RWPE1 (cell line): ENCODE results near the gene MRRF.

ENCODE experiments used
- CTCF ChIA-PET: fragments of 350-600 bp; sonication (Branson Sonifier 250); formaldehyde crosslinking; extraction: SDS; loops from one replicate; lab custom pipeline; 2021; lab: Yijun Ruan, JAX
- POLR2A ChIA-PET: fragments of 400-600 bp; formaldehyde crosslinking; extraction: SDS; loops from one replicate; lab custom pipeline; 2020; ENCODE audit warnings: antibody characterized with exemption; ENCODE audit not compliant: low non-redundant PET; lab: Yijun Ruan, JAX
- DNase-seq: peaks from one replicate; pipeline ENCODE4 v3.0.0; 2012; ENCODE audit warnings: low spot score
- H3K27ac ChIP-seq: fragments of 450-650 bp; 2 replicates; pipeline ENCODE4 v1.5.1; 2017
- TF ChIP-seq, protein P1 (sequence below): fragments of 450-650 bp; conservative IDR thresholded peaks from 2 replicates; pipeline ENCODE4 v1.5.1; 2017; ENCODE audit warnings: low read depth, mild to moderate bottlenecking

MRRF gene

GRCh38 chr9:122268041-122268814 lies 3.5 kb downstream of the MRRF start:
- POLR2A ChIA-PET: no interaction called here
- CTCF ChIA-PET: interaction anchor here (0.6 kb wide), 1 partner anchor 122 kb away, joined by 3 read pairs; no protein-coding TSS in a partner anchor

DNA sequence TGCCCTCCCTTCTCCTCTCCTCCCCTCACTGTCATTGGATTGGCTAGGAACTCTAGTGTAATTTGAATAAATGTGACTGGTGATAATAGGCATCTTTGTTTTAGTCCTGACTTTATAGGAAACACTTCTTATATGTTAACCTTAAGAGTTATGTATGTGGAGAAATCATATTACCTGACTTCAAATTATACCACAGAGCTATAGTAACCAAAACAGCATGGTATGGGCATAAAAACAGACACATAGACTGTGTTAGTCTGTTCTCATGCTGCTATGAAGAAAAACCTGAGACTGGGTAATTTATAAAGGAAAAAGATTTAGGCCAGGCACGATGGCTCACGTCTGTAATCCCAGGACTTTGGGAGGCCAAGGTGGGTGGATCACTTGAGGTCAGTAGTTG lies 9.4 kb downstream of the MRRF start:
- TF ChIP-seq, protein P1, sequence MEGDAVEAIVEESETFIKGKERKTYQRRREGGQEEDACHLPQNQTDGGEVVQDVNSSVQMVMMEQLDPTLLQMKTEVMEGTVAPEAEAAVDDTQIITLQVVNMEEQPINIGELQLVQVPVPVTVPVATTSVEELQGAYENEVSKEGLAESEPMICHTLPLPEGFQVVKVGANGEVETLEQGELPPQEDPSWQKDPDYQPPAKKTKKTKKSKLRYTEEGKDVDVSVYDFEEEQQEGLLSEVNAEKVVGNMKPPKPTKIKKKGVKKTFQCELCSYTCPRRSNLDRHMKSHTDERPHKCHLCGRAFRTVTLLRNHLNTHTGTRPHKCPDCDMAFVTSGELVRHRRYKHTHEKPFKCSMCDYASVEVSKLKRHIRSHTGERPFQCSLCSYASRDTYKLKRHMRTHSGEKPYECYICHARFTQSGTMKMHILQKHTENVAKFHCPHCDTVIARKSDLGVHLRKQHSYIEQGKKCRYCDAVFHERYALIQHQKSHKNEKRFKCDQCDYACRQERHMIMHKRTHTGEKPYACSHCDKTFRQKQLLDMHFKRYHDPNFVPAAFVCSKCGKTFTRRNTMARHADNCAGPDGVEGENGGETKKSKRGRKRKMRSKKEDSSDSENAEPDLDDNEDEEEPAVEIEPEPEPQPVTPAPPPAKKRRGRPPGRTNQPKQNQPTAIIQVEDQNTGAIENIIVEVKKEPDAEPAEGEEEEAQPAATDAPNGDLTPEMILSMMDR: no peak
- ChIA-PET POLR2A (no interaction called here), CTCF (no interaction called here)
- no peak overlapping the region for H3K27ac ChIP-seq
- no peak for DNase-seq

More at GRCh38 chr9:122268041-122268814, 3.5 kb downstream of the MRRF start:
- no peak overlapping the region for H3K27ac ChIP-seq
- TF ChIP-seq, protein P1: no peak
- DNase-seq: no peak

DNA sequence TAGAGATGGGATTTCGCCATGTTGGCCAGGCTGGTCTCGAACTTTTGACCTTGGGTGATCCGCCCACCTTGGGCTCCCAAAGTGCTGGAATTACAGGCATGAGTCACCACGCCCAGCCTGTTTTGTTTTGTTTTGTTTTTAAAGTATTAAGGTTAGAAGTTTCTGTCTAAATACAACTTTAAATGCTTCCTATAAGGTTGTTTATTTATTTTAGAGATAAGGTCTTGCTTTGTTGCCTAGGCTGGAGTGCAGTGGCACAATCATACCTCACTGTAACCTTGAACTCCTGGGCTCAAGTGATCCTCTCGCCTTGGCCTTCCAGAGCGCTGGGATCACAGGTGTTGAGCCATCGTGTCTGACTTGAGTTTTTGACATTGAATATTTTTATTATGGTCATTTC lies 11.4 kb downstream of the MRRF start:
- ChIA-PET CTCF (interaction anchor here (1.1 kb wide), 1 partner anchor 11 kb away, joined by 3 read pairs; no protein-coding TSS in a partner anchor), POLR2A (no interaction called here)
- no peak for DNase-seq
- no peak overlapping the region for H3K27ac ChIP-seq
- TF ChIP-seq, protein P1: no peak

- CTCF ChIA-PET: interaction anchor here (0.6 kb wide), 1 partner anchor 8 kb away, joined by 4 read pairs; no protein-coding TSS in a partner anchor
- POLR2A ChIA-PET: no interaction called here
- H3K27ac ChIP-seq: no peak overlapping the region
- no peak for DNase-seq
- TF ChIP-seq, protein P1: no peak
Observed at GRCh38 chr9:122277285-122277897, 12.7 kb downstream of the MRRF start.

DNA sequence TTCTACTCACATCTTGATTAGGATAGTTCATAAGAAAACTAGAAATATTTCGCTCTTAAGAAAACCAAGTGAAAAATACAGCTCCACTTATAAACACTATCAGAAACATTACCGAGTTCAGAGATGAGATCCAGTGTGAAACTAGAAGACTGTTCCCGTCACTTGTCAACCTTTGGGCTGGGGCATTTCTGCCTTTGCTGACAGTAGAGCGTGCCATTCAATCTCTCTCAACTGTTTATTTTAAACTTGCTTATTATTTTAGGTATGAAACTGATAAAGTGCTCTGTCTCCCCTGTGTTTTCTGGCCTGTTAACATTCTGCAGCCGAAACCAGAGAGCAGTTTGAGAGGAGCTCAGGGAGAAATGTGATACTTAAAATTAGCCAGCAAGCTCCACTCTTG lies 16.7 kb downstream of the MRRF start:
- ChIA-PET CTCF (interaction anchor here (0.6 to 0.7 kb wide), 2 partner anchors 182 to 1262 kb away, joined by 3 read pairs; no protein-coding TSS in a partner anchor), POLR2A (no interaction called here)
- no peak overlapping the region for H3K27ac ChIP-seq
- no peak for DNase-seq
- TF ChIP-seq, protein P1: no peak

DNA sequence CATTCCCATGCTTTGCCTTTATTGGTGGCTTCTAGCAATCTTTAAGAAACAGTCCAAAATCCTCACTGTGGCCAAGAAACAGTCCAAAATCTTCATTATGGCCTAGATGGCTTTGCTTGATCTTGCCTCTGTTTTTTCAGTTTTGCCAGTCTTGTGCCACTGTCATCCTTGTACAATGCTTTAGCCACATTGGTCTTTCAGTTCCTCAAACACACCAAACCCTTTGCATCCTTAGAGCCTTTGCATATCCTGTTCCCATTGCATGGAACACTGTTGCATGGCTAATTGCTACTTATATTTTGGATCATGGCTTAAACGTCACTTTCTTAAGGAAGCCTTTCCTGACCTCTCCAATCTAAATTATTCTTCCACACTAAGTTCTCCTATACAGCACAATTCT lies 22.1 kb downstream of the MRRF start:
- CTCF ChIA-PET: interaction anchor here (0.6 to 0.7 kb wide), 3 partner anchors 20 to 1751 kb away, joined by 4 to 6 read pairs (median 5); no protein-coding TSS in a partner anchor
- TF ChIP-seq, protein P1: no peak
- DNase-seq: no peak
- POLR2A ChIA-PET: no interaction called here
- no peak overlapping the region for H3K27ac ChIP-seq
